MM.1S (cell line): ENCODE data around the gene ABHD17B.

Experiments
- DNase-seq: peaks from one replicate; pipeline ENCODE4 v3.0.0-alpha.2; 2015
- H2AFZ ChIP-seq: fragments of 300-600 bp; sonication (generic); 2 replicates; pipeline ENCODE4 v1.6.0; 2016; ENCODE audit warnings: antibody characterized with exemption, low read length
- H3F3A ChIP-seq: fragments of 300-600 bp; sonication (generic); 2 replicates; pipeline ENCODE4 v1.6.1; 2016; ENCODE audit warnings: mild to moderate bottlenecking, antibody characterized with exemption, low read length, moderate library complexity, mixed read lengths; ENCODE audit not compliant: insufficient read depth
- H3K27ac ChIP-seq: fragments of 300-600 bp; sonication (generic); 2 replicates; pipeline ENCODE4 v1.5.1; 2016; ENCODE audit warnings: mild to moderate bottlenecking, low read length
- H3K27me3 ChIP-seq: fragments of 300-600 bp; sonication (generic); replicated peaks from 2 replicates; pipeline ENCODE4 v1.6.0; 2016; ENCODE audit warnings: low read length; ENCODE audit not compliant: insufficient read depth
- H3K36me3 ChIP-seq: fragments of 300-600 bp; sonication (generic); replicated peaks from 2 replicates; pipeline ENCODE4 v1.6.1; 2016; ENCODE audit warnings: mild to moderate bottlenecking, low read length, mixed read lengths; ENCODE audit not compliant: insufficient read depth
- H3K4me1 ChIP-seq: fragments of 300-600 bp; sonication (generic); 2 replicates; pipeline ENCODE4 v1.6.1; 2016; ENCODE audit warnings: low read length, mixed read lengths
- H3K4me2 ChIP-seq: fragments of 300-600 bp; sonication (generic); 2 replicates; pipeline ENCODE4 v1.6.0; 2016; ENCODE audit warnings: low read depth, low read length
- H3K4me3 ChIP-seq: fragments of 300-600 bp; sonication (generic); 2 replicates; pipeline ENCODE4 v1.5.1; 2016; ENCODE audit warnings: low read length, mixed read lengths
- H3K79me2 ChIP-seq: fragments of 300-600 bp; sonication (generic); 2 replicates; pipeline ENCODE4 v1.6.1; 2016; ENCODE audit warnings: mixed run types, low read length, mixed read lengths
- H3K9ac ChIP-seq: fragments of 300-600 bp; sonication (generic); 2 replicates; pipeline ENCODE4 v1.6.1; 2016; ENCODE audit warnings: low read length, mixed read lengths
- H3K9me2 ChIP-seq: fragments of 300-600 bp; sonication (generic); replicated peaks from 2 replicates; pipeline ENCODE4 v1.6.1; 2016; ENCODE audit warnings: mild to moderate bottlenecking, low read length, mixed read lengths; ENCODE audit not compliant: insufficient read depth
- H3K9me3 ChIP-seq: fragments of 300-600 bp; sonication (generic); replicated peaks from 2 replicates; pipeline ENCODE4 v1.6.1; 2016; ENCODE audit warnings: mild to moderate bottlenecking, low read length, mixed read lengths; ENCODE audit not compliant: insufficient read depth
- H4K20me1 ChIP-seq: fragments of 300-600 bp; sonication (generic); 2 replicates; pipeline ENCODE4 v1.6.1; 2016; ENCODE audit warnings: mild to moderate bottlenecking, low read length, moderate library complexity, mixed read lengths; ENCODE audit not compliant: insufficient read depth
- EZH2 ChIP-seq: fragments of 300-600 bp; sonication (generic); optimal IDR thresholded peaks from 2 replicates; pipeline ENCODE3; 2017; ENCODE audit warnings: low read depth, mild to moderate bottlenecking, antibody characterized with exemption, low read length, mixed read lengths
- EZH2phosphoT487 ChIP-seq: fragments of 300-600 bp; sonication (generic); IDR thresholded peaks from 2 replicates; pipeline ENCODE4 v1.6.1; 2018; ENCODE audit warnings: antibody characterized with exemption, low read length
- TF ChIP-seq, protein P1 (sequence below): fragments of 300-600 bp; sonication (generic); IDR thresholded peaks from 2 replicates; pipeline ENCODE4 v1.5.1; 2016; ENCODE audit warnings: antibody characterized with exemption, low read length, mixed read lengths

The ABHD17B gene

DNA sequence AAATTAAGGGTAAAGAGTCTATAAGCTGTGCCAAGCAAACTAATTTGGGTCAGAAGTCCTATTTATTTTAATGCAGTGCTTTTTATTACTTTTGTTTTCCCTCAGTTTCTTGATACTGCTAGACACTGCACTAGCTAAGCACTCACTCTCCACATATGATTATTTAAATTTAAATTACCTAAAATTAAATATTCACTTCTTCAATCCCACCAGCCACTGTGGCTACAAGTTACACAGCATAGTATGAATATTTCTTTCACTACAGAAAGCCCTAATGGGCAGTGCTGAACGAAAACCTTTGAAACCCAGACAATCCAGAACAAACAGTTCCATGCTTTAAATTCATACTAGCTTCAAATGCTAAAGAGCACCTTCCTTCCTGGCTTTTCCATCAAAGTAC lies 23.6 kb downstream of the ABHD17B start:
- DNase-seq = no peak
- Histone ChIP-seq H2AFZ (no peak overlapping the region), H3K9me3 (no peaks in the 10 kb centered on the region), H3K9ac (no peak overlapping the region), H3K4me1 (no peaks in the 10 kb centered on the region), H3K9me2 (no peaks in the 10 kb centered on the region), H3K4me3 (no peak overlapping the region), H3K79me2 (peaks cover 98% of the 10 kb centered on the region), H4K20me1 (no peaks in the 10 kb centered on the region), H3K4me2 (no peak overlapping the region), H3F3A (no peaks in the 10 kb centered on the region), H3K36me3 (peaks cover 7% of the 10 kb centered on the region; the same call in 1 of the 2 replicates), H3K27me3 (no peaks in the 10 kb centered on the region), H3K27ac (no peak overlapping the region)
- TF ChIP-seq, protein P1, sequence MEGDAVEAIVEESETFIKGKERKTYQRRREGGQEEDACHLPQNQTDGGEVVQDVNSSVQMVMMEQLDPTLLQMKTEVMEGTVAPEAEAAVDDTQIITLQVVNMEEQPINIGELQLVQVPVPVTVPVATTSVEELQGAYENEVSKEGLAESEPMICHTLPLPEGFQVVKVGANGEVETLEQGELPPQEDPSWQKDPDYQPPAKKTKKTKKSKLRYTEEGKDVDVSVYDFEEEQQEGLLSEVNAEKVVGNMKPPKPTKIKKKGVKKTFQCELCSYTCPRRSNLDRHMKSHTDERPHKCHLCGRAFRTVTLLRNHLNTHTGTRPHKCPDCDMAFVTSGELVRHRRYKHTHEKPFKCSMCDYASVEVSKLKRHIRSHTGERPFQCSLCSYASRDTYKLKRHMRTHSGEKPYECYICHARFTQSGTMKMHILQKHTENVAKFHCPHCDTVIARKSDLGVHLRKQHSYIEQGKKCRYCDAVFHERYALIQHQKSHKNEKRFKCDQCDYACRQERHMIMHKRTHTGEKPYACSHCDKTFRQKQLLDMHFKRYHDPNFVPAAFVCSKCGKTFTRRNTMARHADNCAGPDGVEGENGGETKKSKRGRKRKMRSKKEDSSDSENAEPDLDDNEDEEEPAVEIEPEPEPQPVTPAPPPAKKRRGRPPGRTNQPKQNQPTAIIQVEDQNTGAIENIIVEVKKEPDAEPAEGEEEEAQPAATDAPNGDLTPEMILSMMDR = no peak
- TF ChIP-seq EZH2 (no peak), EZH2phosphoT487 (no peak)

DNA sequence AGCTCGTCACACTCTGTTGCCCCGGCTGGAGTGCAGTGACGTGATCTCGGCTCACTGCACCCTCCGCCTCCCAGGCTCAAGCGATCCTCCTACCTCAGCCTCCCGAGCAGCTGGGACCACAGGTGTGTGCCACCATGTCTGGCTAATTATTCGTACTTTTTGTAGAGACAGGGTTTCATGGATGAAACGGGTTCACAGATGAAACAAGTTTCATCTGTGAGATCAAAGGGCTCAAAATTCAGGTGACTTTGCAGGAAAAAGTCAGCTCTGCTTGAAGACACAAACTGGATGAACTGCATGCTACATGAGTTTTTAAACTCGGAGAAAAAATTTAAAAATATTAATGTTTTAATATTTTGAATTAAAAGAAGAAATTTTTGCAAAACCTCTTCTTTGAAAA lies 24.5 kb downstream of the ABHD17B start:
- Histone ChIP-seq H3K9me3 (no peaks in the 10 kb centered on the region), H3K4me3 (no peak overlapping the region), H4K20me1 (no peaks in the 10 kb centered on the region), H3K4me2 (no peak overlapping the region), H2AFZ (no peak overlapping the region), H3F3A (no peaks in the 10 kb centered on the region), H3K36me3 (peaks cover 7% of the 10 kb centered on the region; the same call in 1 of the 2 replicates), H3K9ac (no peak overlapping the region), H3K27ac (no peak overlapping the region), H3K79me2 (peaks cover 98% of the 10 kb centered on the region), H3K27me3 (no peaks in the 10 kb centered on the region), H3K9me2 (no peaks in the 10 kb centered on the region), H3K4me1 (no peaks in the 10 kb centered on the region)
- DNase-seq = no peak
- TF ChIP-seq EZH2phosphoT487 (no peak), EZH2 (no peak)
- TF ChIP-seq, protein P1 = no peak

DNA sequence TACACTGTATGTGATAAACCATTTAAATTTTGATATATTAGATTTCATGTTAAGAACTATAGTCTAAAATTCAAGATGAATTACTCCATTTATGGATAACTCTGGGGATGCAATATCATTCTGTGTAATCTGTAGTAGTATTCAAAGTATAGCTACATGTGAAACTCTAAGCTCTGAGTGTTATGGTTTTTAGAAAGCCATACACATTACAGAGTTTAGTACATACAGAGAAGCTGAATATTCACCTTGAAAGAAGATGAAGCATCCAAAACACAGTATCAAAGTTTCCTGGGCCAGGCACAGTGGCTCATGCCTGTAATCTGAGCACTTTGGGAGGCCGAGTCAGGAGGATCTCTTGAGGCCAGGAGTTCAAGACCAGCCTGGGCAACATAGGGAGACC lies 25.0 kb downstream of the ABHD17B start:
- Histone ChIP-seq H3K9me2 (no peaks in the 10 kb centered on the region), H3K79me2 (peaks cover 98% of the 10 kb centered on the region), H3K4me2 (no peak overlapping the region), H3K9ac (no peak overlapping the region), H3K9me3 (no peaks in the 10 kb centered on the region), H4K20me1 (no peaks in the 10 kb centered on the region), H2AFZ (no peak overlapping the region), H3K4me3 (no peak overlapping the region), H3K27me3 (no peaks in the 10 kb centered on the region), H3K36me3 (peaks cover 7% of the 10 kb centered on the region; the same call in 1 of the 2 replicates), H3K4me1 (peaks cover 2% of the 10 kb centered on the region; the same call in 1 of the 2 replicates), H3K27ac (no peak overlapping the region), H3F3A (no peaks in the 10 kb centered on the region)
- TF ChIP-seq EZH2 (no peak), EZH2phosphoT487 (no peak)
- TF ChIP-seq, protein P1 = no peak
- no peak for DNase-seq
